ENCODE results near the gene TRABD2A. TPM values are rescaled to one million over a fixed set of nuclear protein-coding genes. Genes with fewer than 3 reads are reported as not detected.

TRABD2A gene
- total and polyA plus RNA-seq, 9 of the 15 experiments (the other 6 are each of a cell fraction or from before 2014, with no cell fraction given): 0.07 to 0.45 (median 0.25) TPM

DNA sequence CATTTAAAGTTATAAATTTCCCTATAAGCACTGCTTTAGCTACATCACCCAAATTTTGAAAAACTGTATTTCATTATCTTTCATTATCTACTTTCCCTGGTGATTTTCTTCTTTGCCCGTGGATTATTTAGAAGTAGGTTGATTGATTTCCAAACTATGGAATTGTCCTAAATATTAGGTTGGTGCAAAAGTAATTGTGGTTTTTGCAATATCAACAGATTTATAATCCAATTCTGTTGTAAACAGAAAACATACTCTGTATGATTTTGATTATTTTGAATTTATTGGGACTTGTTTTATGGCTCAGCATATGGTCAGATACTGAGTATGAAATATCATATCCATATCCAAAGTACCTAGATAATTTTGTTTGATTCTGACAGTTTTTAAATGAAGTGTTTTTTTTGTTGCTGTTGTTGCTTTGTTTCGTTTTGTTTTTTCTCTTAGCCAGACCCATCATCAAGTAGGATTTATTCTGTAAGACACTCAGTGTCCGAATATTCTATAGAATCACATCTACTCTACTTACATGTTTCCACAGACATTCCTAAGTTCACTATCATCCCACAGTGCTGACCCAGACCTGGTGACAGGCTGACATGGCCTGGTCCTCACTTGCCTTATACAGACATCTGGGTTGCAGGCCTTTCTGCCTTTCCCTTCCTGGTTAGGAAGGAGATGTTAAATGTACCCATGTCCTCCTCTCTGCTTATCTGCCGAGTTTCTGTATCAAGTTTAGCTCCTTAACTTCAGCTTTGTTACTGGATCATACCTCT, 2.1 kb upstream of the TRABD2A start (continued):
- no peak for TF ChIP-seq ZNF584 (CRISPR knock-in tag; IDR thresholded peaks at IDR 0.05; ENCODE audit: low read depth)
- peak; percentile 63 for TF ChIP-seq ZNF316 (IDR thresholded peaks at IDR 0.05)

DNA sequence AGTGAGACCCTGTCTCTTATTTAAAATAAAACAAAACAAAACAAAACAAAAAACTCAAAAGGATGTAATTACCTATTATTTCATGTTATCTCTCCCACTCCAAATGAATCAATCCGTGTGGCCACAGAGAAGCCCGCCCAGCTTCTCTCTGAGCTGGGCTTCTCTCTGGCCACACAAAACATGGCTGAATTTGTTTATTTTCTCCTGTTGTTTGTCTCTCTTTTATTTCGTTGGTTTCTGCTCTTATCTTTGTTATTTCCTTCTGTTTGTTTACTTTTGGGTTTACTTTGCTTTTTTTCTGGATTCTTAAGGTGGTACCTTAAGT, 1.5 kb upstream of the TRABD2A start:
- Histone ChIP-seq H3K4me2 (ENCODE audit: insufficient read depth, low read length) (0 out of 2 replicates have a peak overlapping the region, but pooled peaks have one; percentile 52), H4K20me1 (replicated peaks; ENCODE audit: control insufficient read depth, insufficient read depth, low read length) (no peaks in the 10 kb centered on the region), H3K36me3 (ENCODE audit: control insufficient read depth, insufficient read depth, low read length) (no peaks in the 10 kb centered on the region), H3K9me3 (replicated peaks; ENCODE audit: control insufficient read depth, insufficient read depth, low read depth, low read length) (no peaks in the 10 kb centered on the region), H3K4me1 (replicated peaks in 1 of 2; ENCODE audit: control insufficient read depth in 2 of 2, insufficient read depth in 2 of 2, low read length in 2 of 2) (peaks cover 0 to 13% of the 10 kb centered on the region in 2 experiments; a peak in 4 of 5 replicates), H3K9ac (ENCODE audit: insufficient read depth in 1 of 2, low read depth in 2 of 2, low read length in 2 of 2) (no peak overlapping the region; a peak in 1 of 4 replicates), H3K4me3 (no peak overlapping the region), H3K27ac (ENCODE audit: extremely low read depth, low read depth, low read length) (no peak overlapping the region), H3K9me1 (ENCODE audit: control insufficient read depth, insufficient read depth, low read length) (no peaks in the 10 kb centered on the region), H2AFZ (ENCODE audit: low read depth, low read length) (no peak overlapping the region), H3K79me2 (ENCODE audit: control insufficient read depth, insufficient read depth, low read length) (no peaks in the 10 kb centered on the region), H3K27me3 (ENCODE audit: control insufficient read depth in 2 of 2, insufficient read depth in 2 of 2, low read length in 2 of 2) (peaks cover 35 to 36% of the 10 kb centered on the region in 2 experiments)
- ATAC-seq (no peak), DNase-seq (ENCODE audit: extremely low read depth in 1 of 4, low spot score in 3 of 4) (no peak), FAIRE-seq (no peak)
- POLR2A ChIA-PET: interaction anchor here (1.0 kb wide), 1 partner anchor 9 kb away, joined by 5 read pairs; no protein-coding TSS in a partner anchor
- TF ChIP-seq WHSC1 (IDR thresholded peaks at IDR 0.05; ENCODE audit: low read length) (no peak), TCFL5 (CRISPR knock-in tag; conservative IDR thresholded peaks at IDR 0.05) (no peak), NBN (IDR thresholded peaks at IDR 0.05; ENCODE audit: low read depth) (0 out of 2 replicates have a peak, but pooled peaks have one; percentile 10), YY1 (IDR thresholded peaks at IDR 0.05; ENCODE audit: borderline replicate concordance in 1 of 3, control insufficient read depth in 1 of 3, extremely low read depth in 1 of 3, insufficient read depth in 3 of 3, insufficient read length in 1 of 3, insufficient replicate concordance in 2 of 3, low read depth in 1 of 3, low read length in 2 of 3) (peak in 1 of 3 experiments; percentile 10), MTA3 (IDR thresholded peaks at IDR 0.05; ENCODE audit: borderline replicate concordance) (no peak)
- TF ChIP-seq, protein P1, sequence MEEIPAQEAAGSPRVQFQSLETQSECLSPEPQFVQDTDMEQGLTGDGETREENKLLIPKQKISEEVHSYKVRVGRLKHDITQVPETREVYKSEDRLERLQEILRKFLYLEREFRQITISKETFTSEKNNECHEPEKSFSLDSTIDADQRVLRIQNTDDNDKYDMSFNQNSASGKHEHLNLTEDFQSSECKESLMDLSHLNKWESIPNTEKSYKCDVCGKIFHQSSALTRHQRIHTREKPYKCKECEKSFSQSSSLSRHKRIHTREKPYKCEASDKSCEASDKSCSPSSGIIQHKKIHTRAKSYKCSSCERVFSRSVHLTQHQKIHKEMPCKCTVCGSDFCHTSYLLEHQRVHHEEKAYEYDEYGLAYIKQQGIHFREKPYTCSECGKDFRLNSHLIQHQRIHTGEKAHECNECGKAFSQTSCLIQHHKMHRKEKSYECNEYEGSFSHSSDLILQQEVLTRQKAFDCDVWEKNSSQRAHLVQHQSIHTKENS (CRISPR knock-in tag; IDR thresholded peaks at IDR 0.05): no peak
- TF ChIP-seq, protein P2, sequence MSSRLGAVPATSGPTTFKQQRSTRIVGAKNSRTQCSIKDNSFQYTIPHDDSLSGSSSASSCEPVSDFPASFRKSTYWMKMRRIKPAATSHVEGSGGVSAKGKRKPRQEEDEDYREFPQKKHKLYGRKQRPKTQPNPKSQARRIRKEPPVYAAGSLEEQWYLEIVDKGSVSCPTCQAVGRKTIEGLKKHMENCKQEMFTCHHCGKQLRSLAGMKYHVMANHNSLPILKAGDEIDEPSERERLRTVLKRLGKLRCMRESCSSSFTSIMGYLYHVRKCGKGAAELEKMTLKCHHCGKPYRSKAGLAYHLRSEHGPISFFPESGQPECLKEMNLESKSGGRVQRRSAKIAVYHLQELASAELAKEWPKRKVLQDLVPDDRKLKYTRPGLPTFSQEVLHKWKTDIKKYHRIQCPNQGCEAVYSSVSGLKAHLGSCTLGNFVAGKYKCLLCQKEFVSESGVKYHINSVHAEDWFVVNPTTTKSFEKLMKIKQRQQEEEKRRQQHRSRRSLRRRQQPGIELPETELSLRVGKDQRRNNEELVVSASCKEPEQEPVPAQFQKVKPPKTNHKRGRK (tag; IDR thresholded peaks at IDR 0.05): peak; percentile 50; the same call in 1 of the 2 replicates
- no TSS peak for BruUV-seq (replicated peaks)
- 5% methylated on average over 3 of the region's 3 CpGs for WGBS (ENCODE audit: insufficient coverage, low coverage, missing lambda C conversion rate)
- CTCF ChIA-PET (ENCODE audit: low intra/inter-chr PET ratio): interaction anchor here (1.1 to 1.5 kb wide), 4 partner anchors 43 to 387 kb away, joined by 3 to 10 read pairs (median 4); no protein-coding TSS in a partner anchor
- intact Hi-C loops (cut with micrococcal nuclease): loop anchor here (1.0 to 5.0 kb wide), 2 partner anchors 43 to 385 kb away; no protein-coding TSS in a partner anchor
- in situ Hi-C loops (cut with MboI): no loop called here
